HS-5 (cell line): Measurements from ENCODE around the gene PLIN4.

Experiments used
- DNase-seq: peaks from one replicate; pipeline ENCODE4 v3.0.0-alpha.2; 2012; ENCODE audit warnings: low read depth

The PLIN4 gene

GRCh38 chr19:4492337-4493103 lies 25.8 kb downstream of the PLIN4 start:
- no peak for DNase-seq

GRCh38 chr19:4491446-4491845 lies 26.8 kb downstream of the PLIN4 start:
- DNase-seq: no peak

- no peak for DNase-seq
Measured at GRCh38 chr19:4488496-4488895, 29.8 kb downstream of the PLIN4 start.

GRCh38 chr19:4487572-4487971 lies 30.7 kb downstream of the PLIN4 start:
- no peak for DNase-seq

GRCh38 chr19:4483385-4483784 lies 34.9 kb downstream of the PLIN4 start:
- DNase-seq: no peak

- no peak for DNase-seq
Measured at GRCh38 chr19:4482721-4483364, 35.4 kb downstream of the PLIN4 start.

- DNase-seq: no peak
Measured at GRCh38 chr19:4477034-4477801, 41.1 kb downstream of the PLIN4 start.

GRCh38 chr19:4474514-4475022 lies 43.7 kb downstream of the PLIN4 start:
- no peak for DNase-seq

GRCh38 chr19:4473763-4474513 lies 44.3 kb downstream of the PLIN4 start:
- DNase-seq: no peak

GRCh38 chr19:4473011-4473762 lies 45.1 kb downstream of the PLIN4 start:
- no peak for DNase-seq

GRCh38 chr19:4472174-4472974 lies 45.9 kb downstream of the PLIN4 start, which contains the start of gene HDGFL2:
Gene HDGFL2, plus strand, starts transcription at chr19:4472297. Its CDS starts 54 bp downstream, at chr19:4472351.
- no peak for DNase-seq

- DNase-seq: peak; percentile 100
Measured at GRCh38 chr19:4471403-4472173, 46.7 kb downstream of the PLIN4 start.

GRCh38 chr19:4467835-4468234 lies 50.5 kb downstream of the PLIN4 start:
- no peak for DNase-seq

- DNase-seq: no peak
Measured at GRCh38 chr19:4464815-4465581, 53.3 kb downstream of the PLIN4 start.

- peak; percentile 91 for DNase-seq
Measured at GRCh38 chr19:4457654-4458395, 60.5 kb downstream of the PLIN4 start, which contains the start of gene UBXN6. Gene UBXN6, minus strand, starts transcription at chr19:4457794. Its CDS starts 97 bp downstream, at chr19:4457697.

GRCh38 chr19:4456843-4457653 lies 61.2 kb downstream of the PLIN4 start:
- no peak for DNase-seq

GRCh38 chr19:4456476-4456842 lies 61.8 kb downstream of the PLIN4 start:
- DNase-seq: no peak
